ENCODE results near the gene SCD5. TPM values are rescaled to one million over a fixed set of nuclear protein-coding genes. Genes with fewer than 3 reads are reported as not detected.
"Not testable (repeated sequence)": the region's sequence is repeated elsewhere in the genome, so short reads cannot be mapped to it uniquely, and the experiment has no call there.

The SCD5 gene
- total RNA-seq: 1 to 10 TPM; 3.8 to 4.0 TPM

- Mint-ChIP-seq H3K4me3 (peak within 1 kb of the TSS; percentile 79), H3K36me3 (no peaks in the 10 kb centered on the region), H3K4me1 (peaks cover 12% of the 10 kb centered on the region), H3K27me3 (peaks cover 52% of the 10 kb centered on the region), H3K27ac (no peak within 1 kb of the TSS), H3K9me3 (no peaks in the 10 kb centered on the region)
- peak; percentile 77 for DNase-seq
Measured at GRCh38 chr4:82798168-82799005, at the start of gene SCD5. Gene SCD5 (minus strand): TSS chr4:82798796. CDS start chr4:82798537, 259 bp downstream.

GRCh38 chr4:82842593-82842992 lies 44.0 kb upstream of the SCD5 start:
- Mint-ChIP-seq H3K27me3 (no peaks in the 10 kb centered on the region), H3K9me3 (no peaks in the 10 kb centered on the region), H3K4me3 (no peak overlapping the region), H3K4me1 (peaks cover 2% of the 10 kb centered on the region), H3K27ac (no peak overlapping the region), H3K36me3 (peaks cover 17% of the 10 kb centered on the region)
- DNase-seq: no peak

- Mint-ChIP-seq H3K27me3 (no peaks in the 10 kb centered on the region), H3K4me3 (no peak overlapping the region), H3K9me3 (no peaks in the 10 kb centered on the region), H3K27ac (no peak overlapping the region), H3K4me1 (no peaks in the 10 kb centered on the region), H3K36me3 (peaks cover 15% of the 10 kb centered on the region)
- DNase-seq: no peak
Measured at GRCh38 chr4:82839624-82840023, 41.0 kb upstream of the SCD5 start.

GRCh38 chr4:82833696-82834313 lies 35.2 kb upstream of the SCD5 start:
- Mint-ChIP-seq H3K36me3 (peaks cover 33% of the 10 kb centered on the region), H3K27me3 (no peaks in the 10 kb centered on the region), H3K27ac (no peak overlapping the region), H3K4me1 (no peaks in the 10 kb centered on the region), H3K4me3 (no peak overlapping the region), H3K9me3 (peaks cover 4% of the 10 kb centered on the region)
- DNase-seq: no peak

GRCh38 chr4:82833060-82833459 lies 34.5 kb upstream of the SCD5 start:
- H3K36me3 Mint-ChIP-seq: peaks cover 33% of the 10 kb centered on the region
- H3K27me3 Mint-ChIP-seq, H3K4me3 Mint-ChIP-seq, H3K27ac Mint-ChIP-seq, H3K4me1 Mint-ChIP-seq, DNase-seq, H3K9me3 Mint-ChIP-seq: not testable (repeated sequence)

GRCh38 chr4:82825425-82825824 lies 26.8 kb upstream of the SCD5 start:
- H3K36me3 Mint-ChIP-seq: peaks cover 21% of the 10 kb centered on the region
- H3K9me3 Mint-ChIP-seq: no peaks in the 10 kb centered on the region
- DNase-seq: no peak
- no peak overlapping the region for H3K27ac Mint-ChIP-seq
- no peaks in the 10 kb centered on the region for H3K27me3 Mint-ChIP-seq
- H3K4me1 Mint-ChIP-seq: peaks cover 7% of the 10 kb centered on the region
- H3K4me3 Mint-ChIP-seq: no peak overlapping the region

GRCh38 chr4:82823062-82823461 lies 24.5 kb upstream of the SCD5 start:
- Mint-ChIP-seq H3K36me3 (peaks cover 27% of the 10 kb centered on the region), H3K4me1 (peaks cover 8% of the 10 kb centered on the region), H3K27ac (no peak overlapping the region), H3K27me3 (no peaks in the 10 kb centered on the region), H3K4me3 (no peak overlapping the region), H3K9me3 (no peaks in the 10 kb centered on the region)
- no peak for DNase-seq

- no peaks in the 10 kb centered on the region for H3K27me3 Mint-ChIP-seq
- H3K4me3 Mint-ChIP-seq: no peak overlapping the region
- no peaks in the 10 kb centered on the region for H3K9me3 Mint-ChIP-seq
- H3K4me1 Mint-ChIP-seq: peaks cover 8% of the 10 kb centered on the region
- H3K36me3 Mint-ChIP-seq: peaks cover 33% of the 10 kb centered on the region
- no peak for DNase-seq
- peak overlapping the region; percentile 64 for H3K27ac Mint-ChIP-seq
Measured at GRCh38 chr4:82820689-82821088, 22.1 kb upstream of the SCD5 start.

- Mint-ChIP-seq H3K9me3 (no peaks in the 10 kb centered on the region), H3K36me3 (peaks cover 25% of the 10 kb centered on the region), H3K4me3 (no peak overlapping the region), H3K27ac (peak overlapping the region; percentile 62), H3K4me1 (peaks cover 8% of the 10 kb centered on the region), H3K27me3 (no peaks in the 10 kb centered on the region)
- no peak for DNase-seq
Measured at GRCh38 chr4:82818664-82819662, 20.4 kb upstream of the SCD5 start.

GRCh38 chr4:82816874-82817273 lies 18.3 kb upstream of the SCD5 start:
- not testable (repeated sequence) for DNase-seq, H3K27ac Mint-ChIP-seq, H3K4me1 Mint-ChIP-seq, H3K9me3 Mint-ChIP-seq, H3K27me3 Mint-ChIP-seq, H3K4me3 Mint-ChIP-seq
- H3K36me3 Mint-ChIP-seq: peaks cover 21% of the 10 kb centered on the region

- Mint-ChIP-seq H3K4me1 (no peaks in the 10 kb centered on the region), H3K27ac (no peak overlapping the region), H3K4me3 (no peak overlapping the region), H3K9me3 (no peaks in the 10 kb centered on the region), H3K27me3 (no peaks in the 10 kb centered on the region), H3K36me3 (peaks cover 17% of the 10 kb centered on the region)
- DNase-seq: no peak
Measured at GRCh38 chr4:82814034-82814433, 15.4 kb upstream of the SCD5 start.

GRCh38 chr4:82811838-82812341 lies 13.3 kb upstream of the SCD5 start:
- DNase-seq: no peak
- no peak overlapping the region for H3K4me3 Mint-ChIP-seq
- no peaks in the 10 kb centered on the region for H3K27me3 Mint-ChIP-seq
- no peaks in the 10 kb centered on the region for H3K9me3 Mint-ChIP-seq
- H3K4me1 Mint-ChIP-seq: no peaks in the 10 kb centered on the region
- peaks cover 3% of the 10 kb centered on the region for H3K36me3 Mint-ChIP-seq
- no peak overlapping the region for H3K27ac Mint-ChIP-seq

- Mint-ChIP-seq H3K4me1 (no peaks in the 10 kb centered on the region), H3K27ac (no peak overlapping the region), H3K36me3 (no peaks in the 10 kb centered on the region), H3K4me3 (no peak overlapping the region), H3K9me3 (no peaks in the 10 kb centered on the region), H3K27me3 (no peaks in the 10 kb centered on the region)
- DNase-seq: no peak
Measured at GRCh38 chr4:82811392-82811791, 12.8 kb upstream of the SCD5 start.

GRCh38 chr4:82810176-82810575 lies 11.6 kb upstream of the SCD5 start:
- DNase-seq: no peak
- Mint-ChIP-seq H3K9me3 (no peaks in the 10 kb centered on the region), H3K36me3 (no peaks in the 10 kb centered on the region), H3K4me1 (no peaks in the 10 kb centered on the region), H3K4me3 (no peak overlapping the region), H3K27ac (no peak overlapping the region), H3K27me3 (no peaks in the 10 kb centered on the region)

GRCh38 chr4:82809619-82810018 lies 11.0 kb upstream of the SCD5 start:
- no peak for DNase-seq
- H3K27ac Mint-ChIP-seq: no peak overlapping the region
- no peaks in the 10 kb centered on the region for H3K4me1 Mint-ChIP-seq
- no peaks in the 10 kb centered on the region for H3K27me3 Mint-ChIP-seq
- H3K9me3 Mint-ChIP-seq: no peaks in the 10 kb centered on the region
- H3K4me3 Mint-ChIP-seq: no peak overlapping the region
- H3K36me3 Mint-ChIP-seq: no peaks in the 10 kb centered on the region
